ENCODE results near the gene MTLN. TPM values are rescaled to one million over a fixed set of nuclear protein-coding genes. Genes with fewer than 3 reads are reported as not detected.
"Not testable (repeated sequence)": the region's sequence is repeated elsewhere in the genome, so short reads cannot be mapped to it uniquely, and the experiment has no call there.

The MTLN gene
- total RNA-seq, 2 donors from 2014 or later, result 91.3 to 106 TPM

DNA sequence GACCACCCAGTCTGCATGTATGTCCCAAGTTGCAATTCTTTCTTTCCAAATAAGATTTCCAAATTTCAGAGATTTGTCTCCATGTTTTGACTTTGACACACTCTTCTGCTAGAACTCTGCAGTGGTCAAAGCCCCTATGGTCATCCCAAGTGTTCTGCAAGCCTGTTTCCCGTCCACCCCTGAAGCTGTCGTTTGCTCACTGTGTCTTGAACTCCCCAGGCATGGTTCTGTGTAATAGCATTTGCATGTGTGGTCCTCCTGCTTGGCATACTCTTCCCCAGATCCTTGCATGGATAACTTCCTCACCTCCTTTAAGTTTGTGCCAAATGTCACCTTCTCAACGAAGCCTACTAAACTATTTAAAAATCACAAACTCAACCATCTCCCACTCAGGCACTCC is 3.9 kb upstream of the MTLN start:
- H3K36me3 ChIP-seq, result no peaks in the 10 kb centered on the region

DNA sequence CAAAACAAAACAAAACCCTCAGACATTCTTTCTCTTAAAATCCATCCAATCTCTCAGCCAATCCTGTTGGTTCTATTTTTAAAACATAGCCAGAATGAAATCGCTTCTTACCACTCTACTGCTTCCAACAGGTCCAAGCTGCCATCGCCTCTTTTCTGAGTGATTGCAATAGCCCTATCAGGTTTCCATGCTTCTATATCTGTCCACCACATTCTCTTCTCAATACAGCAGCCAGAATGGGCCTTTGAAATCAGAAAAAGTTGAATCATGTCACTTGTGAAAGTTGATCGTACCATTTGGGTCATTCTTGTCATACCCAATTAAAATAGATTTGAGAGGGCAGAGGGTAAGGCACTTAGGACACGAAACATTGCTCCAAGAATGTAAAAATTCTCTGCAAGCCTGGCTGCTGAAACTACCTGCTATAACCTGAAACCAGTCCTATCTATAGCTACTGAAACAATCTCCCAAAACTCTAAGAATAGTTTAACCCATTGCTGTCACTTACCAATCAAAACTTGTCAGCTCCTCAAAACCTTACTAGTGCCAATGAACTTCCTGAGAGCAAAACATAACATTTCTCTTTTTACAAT is 3.3 kb upstream of the MTLN start:
- no peak for DNase-seq (ENCODE audit: low spot score)
- H3K36me3 ChIP-seq, result no peaks in the 10 kb centered on the region

More for the DNA sequence above, 3.9 kb upstream of the MTLN start:
- DNase-seq (ENCODE audit: low spot score) (no peak), ATAC-seq (ENCODE audit: insufficient number of reproducible peaks, low FRiP score, low read depth) (no peak)
- Histone ChIP-seq H3K27ac (no peak overlapping the region), H3K4me3 (no peak overlapping the region), H3K4me1 (ENCODE audit: control insufficient read depth in 1 of 2, low read depth in 2 of 2) (peaks cover 5 to 6% of the 10 kb centered on the region in 2 donors), H3K27me3 (replicated peaks; ENCODE audit: insufficient read depth) (no peaks in the 10 kb centered on the region), H3K9me3 (no peaks in the 10 kb centered on the region)
- no peak for TF ChIP-seq CTCF (IDR thresholded peaks at IDR 0.05)

GRCh38 chr2:110215091-110215490 is 2.7 kb upstream of the MTLN start:
- Histone ChIP-seq H3K9me3 (no peaks in the 10 kb centered on the region), H3K27me3 (replicated peaks; ENCODE audit: insufficient read depth) (no peaks in the 10 kb centered on the region), H3K27ac (no peak overlapping the region), H3K36me3 (no peaks in the 10 kb centered on the region), H3K4me1 (ENCODE audit: control insufficient read depth in 1 of 2, low read depth in 2 of 2) (peaks cover 6 to 13% of the 10 kb centered on the region in 2 donors), H3K4me3 (no peak overlapping the region)
- DNase-seq (ENCODE audit: low spot score) (no peak), ATAC-seq (ENCODE audit: insufficient number of reproducible peaks, low FRiP score, low read depth) (no peak)
- TF ChIP-seq CTCF (IDR thresholded peaks at IDR 0.05), result no peak

More for the DNA sequence above, 3.3 kb upstream of the MTLN start:
- Histone ChIP-seq H3K9me3 (no peaks in the 10 kb centered on the region), H3K27ac (no peak overlapping the region), H3K4me3 (no peak overlapping the region), H3K27me3 (replicated peaks; ENCODE audit: insufficient read depth) (no peaks in the 10 kb centered on the region), H3K4me1 (ENCODE audit: control insufficient read depth in 1 of 2, low read depth in 2 of 2) (peaks cover 6 to 12% of the 10 kb centered on the region in 2 donors)
- no peak for ATAC-seq (ENCODE audit: insufficient number of reproducible peaks, low FRiP score, low read depth)
- no peak for TF ChIP-seq CTCF (IDR thresholded peaks at IDR 0.05)

DNA sequence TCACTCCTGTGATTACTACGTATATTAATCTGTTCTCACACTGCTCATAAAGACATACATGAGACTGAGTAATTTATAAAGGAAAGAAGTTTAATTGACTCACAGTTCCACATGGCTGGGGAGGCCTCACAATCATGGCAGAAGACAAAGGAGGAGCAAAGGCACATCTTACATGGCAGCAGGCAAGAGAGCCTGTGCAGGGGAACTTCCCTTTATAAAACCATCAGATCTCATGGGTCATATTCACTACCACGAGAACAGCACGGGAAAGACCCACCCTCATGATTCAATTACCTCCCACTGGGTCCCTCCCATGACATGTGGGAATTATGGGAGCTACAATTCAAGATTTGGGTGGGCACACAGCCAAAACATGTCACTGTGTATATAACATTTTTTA is 1.2 kb upstream of the MTLN start:
- not testable (repeated sequence) for H3K27me3 ChIP-seq (replicated peaks; ENCODE audit: insufficient read depth); DNase-seq (ENCODE audit: low spot score); H3K9me3 ChIP-seq; ATAC-seq (ENCODE audit: insufficient number of reproducible peaks, low FRiP score, low read depth); H3K27ac ChIP-seq; H3K4me3 ChIP-seq; H3K36me3 ChIP-seq
- H3K4me1 ChIP-seq (ENCODE audit: control insufficient read depth in 1 of 2, low read depth in 2 of 2), result peaks cover 6 to 13% of the 10 kb centered on the region in 2 donors

GRCh38 chr2:110205660-110206455 is 6.5 kb downstream of the MTLN start:
- TF ChIP-seq CTCF (IDR thresholded peaks at IDR 0.05), result no peak
- Histone ChIP-seq H3K4me1 (ENCODE audit: control insufficient read depth in 1 of 2, low read depth in 2 of 2) (peaks cover 5 to 20% of the 10 kb centered on the region in 2 donors), H3K4me3 (peak overlapping the region; percentile 80), H3K36me3 (no peaks in the 10 kb centered on the region), H3K27me3 (replicated peaks; ENCODE audit: insufficient read depth) (no peaks in the 10 kb centered on the region), H3K27ac (no peak overlapping the region), H3K9me3 (no peaks in the 10 kb centered on the region)
- DNase-seq (ENCODE audit: low spot score) (no peak), ATAC-seq (ENCODE audit: insufficient number of reproducible peaks, low FRiP score, low read depth) (no peak)

Data from thoracic aorta (tissue), 2 donors.